ENCODE data around the gene ZNF609. TPM values are rescaled to one million over a fixed set of nuclear protein-coding genes. Genes with fewer than 3 reads are reported as not detected.

ZNF609 gene
- total RNA-seq, 1 donor from 2014 or later = 63.9 TPM

DNA sequence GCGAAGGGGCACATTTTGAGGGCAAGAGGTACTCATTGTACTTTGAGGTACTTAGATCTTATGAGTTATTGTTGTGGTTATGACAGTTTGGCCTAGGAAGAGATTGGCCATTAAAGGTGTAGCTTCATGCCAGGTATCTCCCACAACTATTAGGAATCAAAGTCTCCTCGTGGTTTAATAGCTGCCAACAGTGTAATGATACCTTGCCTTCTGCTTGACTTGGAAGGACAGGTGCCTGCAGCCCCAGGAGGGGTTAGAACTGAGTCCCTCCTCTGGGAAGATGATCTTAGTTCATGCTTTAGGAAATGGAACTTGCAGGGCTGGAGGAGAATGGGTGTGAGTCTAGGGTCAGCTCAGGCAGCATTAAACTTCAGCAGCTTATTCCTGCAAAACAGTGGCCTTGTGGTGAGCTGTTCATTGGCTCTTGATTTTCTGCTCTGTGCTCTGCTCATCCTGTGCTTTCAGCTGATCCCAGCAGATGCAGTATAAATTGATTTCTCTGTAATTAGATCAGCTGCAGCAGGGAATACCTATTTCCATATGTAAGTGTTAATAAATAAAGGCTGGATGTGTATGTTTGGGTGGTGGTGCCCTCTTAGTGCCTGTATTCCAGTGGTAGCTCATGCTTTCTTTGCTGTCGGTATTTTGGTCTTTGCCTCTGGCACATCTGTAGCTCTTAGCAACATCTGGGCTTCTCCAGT lies 40.5 kb downstream of the ZNF609 start:
- Mint-ChIP-seq H3K4me1 (peaks cover 60% of the 10 kb centered on the region), H3K4me3 (no peak overlapping the region), H3K27ac (peak overlapping the region; percentile 51)

GRCh38 chr15:64501396-64501715 lies 41.0 kb downstream of the ZNF609 start:
- no peaks in the 10 kb centered on the region for H3K27me3 Mint-ChIP-seq
- H3K4me3 Mint-ChIP-seq = no peak overlapping the region
- intact Hi-C loops (cut with micrococcal nuclease) = loop anchor here (5.0 kb wide), 1 partner anchor 39 kb away; the partner anchor contains the start of gene ZNF609
- no peaks in the 10 kb centered on the region for H3K9me3 Mint-ChIP-seq
- no peak for DNase-seq
- H3K27ac Mint-ChIP-seq = peak overlapping the region; percentile 51
- H3K36me3 Mint-ChIP-seq (ENCODE audit: low read depth) = peaks cover 55% of the 10 kb centered on the region
- peaks cover 60% of the 10 kb centered on the region for H3K4me1 Mint-ChIP-seq

More for the DNA sequence above, 40.5 kb downstream of the ZNF609 start:
- H3K9me3 Mint-ChIP-seq = no peaks in the 10 kb centered on the region
- peaks cover 58% of the 10 kb centered on the region for H3K36me3 Mint-ChIP-seq (ENCODE audit: low read depth)
- no peaks in the 10 kb centered on the region for H3K27me3 Mint-ChIP-seq
- no peak for DNase-seq
- intact Hi-C loops (cut with micrococcal nuclease) = loop anchor here (5.0 kb wide), 1 partner anchor 39 kb away; the partner anchor contains the start of gene ZNF609

- peaks cover 67% of the 10 kb centered on the region for H3K4me1 Mint-ChIP-seq
- peak overlapping the region; percentile 48 for H3K4me3 Mint-ChIP-seq
- intact Hi-C loops (cut with micrococcal nuclease) = loop anchor here (5.0 kb wide), 1 partner anchor 40 kb away; the partner anchor contains the start of gene ZNF609
- peaks cover 53% of the 10 kb centered on the region for H3K36me3 Mint-ChIP-seq (ENCODE audit: low read depth)
- DNase-seq = no peak
- peak overlapping the region; percentile 89 for H3K27ac Mint-ChIP-seq
- H3K9me3 Mint-ChIP-seq = no peaks in the 10 kb centered on the region
- H3K27me3 Mint-ChIP-seq = no peaks in the 10 kb centered on the region
Measured at GRCh38 chr15:64502151-64502550, 41.8 kb downstream of the ZNF609 start.

GRCh38 chr15:64502551-64502950 lies 42.2 kb downstream of the ZNF609 start:
- Mint-ChIP-seq H3K27me3 (no peaks in the 10 kb centered on the region), H3K27ac (peak overlapping the region; percentile 89), H3K36me3 (ENCODE audit: low read depth) (peaks cover 54% of the 10 kb centered on the region), H3K9me3 (no peaks in the 10 kb centered on the region), H3K4me1 (peaks cover 69% of the 10 kb centered on the region), H3K4me3 (peak overlapping the region; percentile 48)
- intact Hi-C loops (cut with micrococcal nuclease) = loop anchor here (5.0 kb wide), 1 partner anchor 40 kb away; the partner anchor contains the start of gene ZNF609
- no peak for DNase-seq

GRCh38 chr15:64503197-64503596 lies 42.8 kb downstream of the ZNF609 start:
- intact Hi-C loops (cut with micrococcal nuclease) = loop anchor here (5.0 kb wide), 1 partner anchor 41 kb away; the partner anchor contains the start of gene ZNF609
- H3K27me3 Mint-ChIP-seq = no peaks in the 10 kb centered on the region
- H3K36me3 Mint-ChIP-seq (ENCODE audit: low read depth) = peaks cover 52% of the 10 kb centered on the region
- DNase-seq = peak; percentile 66
- H3K9me3 Mint-ChIP-seq = no peaks in the 10 kb centered on the region
- H3K4me1 Mint-ChIP-seq = peaks cover 72% of the 10 kb centered on the region
- H3K27ac Mint-ChIP-seq = peak overlapping the region; percentile 89
- peak overlapping the region; percentile 48 for H3K4me3 Mint-ChIP-seq

DNA sequence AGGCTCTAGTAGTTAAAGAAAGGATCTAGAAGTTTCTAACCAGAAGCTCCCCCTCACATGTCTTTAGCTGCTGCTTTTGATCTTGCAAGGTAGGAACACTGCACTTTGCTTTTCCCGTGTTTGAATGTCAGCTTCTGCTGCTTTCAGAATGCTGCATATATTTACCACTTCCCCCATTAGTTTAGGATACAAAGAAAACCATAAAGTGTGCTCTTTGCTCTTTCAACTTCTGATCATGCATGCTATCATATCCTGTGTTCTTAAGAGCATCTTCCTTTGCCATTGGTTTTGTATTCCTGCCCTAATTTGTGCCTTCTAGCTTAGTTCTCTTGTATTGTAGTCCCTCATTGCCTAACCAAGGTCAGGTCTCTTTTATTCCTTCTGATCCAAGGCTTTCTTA lies 43.3 kb downstream of the ZNF609 start:
- intact Hi-C loops (cut with micrococcal nuclease) = loop anchor here (5.0 kb wide), 1 partner anchor 41 kb away; the partner anchor contains the start of gene ZNF609
- H3K27me3 Mint-ChIP-seq = no peaks in the 10 kb centered on the region
- H3K4me1 Mint-ChIP-seq = peaks cover 73% of the 10 kb centered on the region
- peak overlapping the region; percentile 89 for H3K27ac Mint-ChIP-seq
- peaks cover 48% of the 10 kb centered on the region for H3K36me3 Mint-ChIP-seq (ENCODE audit: low read depth)
- H3K9me3 Mint-ChIP-seq = no peaks in the 10 kb centered on the region
- peak overlapping the region; percentile 48 for H3K4me3 Mint-ChIP-seq
- peak; percentile 73 for DNase-seq

GRCh38 chr15:64507293-64507802 lies 47.0 kb downstream of the ZNF609 start:
- peaks cover 55% of the 10 kb centered on the region for H3K4me1 Mint-ChIP-seq
- no peaks in the 10 kb centered on the region for H3K9me3 Mint-ChIP-seq
- peak overlapping the region; percentile 67 for H3K27ac Mint-ChIP-seq
- intact Hi-C loops (cut with micrococcal nuclease) = loop anchor here (5.0 kb wide), 1 partner anchor 115 kb away; no protein-coding TSS in a partner anchor
- peak overlapping the region; percentile 18 for H3K4me3 Mint-ChIP-seq
- DNase-seq = peak; percentile 77
- no peaks in the 10 kb centered on the region for H3K27me3 Mint-ChIP-seq
- peaks cover 28% of the 10 kb centered on the region for H3K36me3 Mint-ChIP-seq (ENCODE audit: low read depth)

DNA sequence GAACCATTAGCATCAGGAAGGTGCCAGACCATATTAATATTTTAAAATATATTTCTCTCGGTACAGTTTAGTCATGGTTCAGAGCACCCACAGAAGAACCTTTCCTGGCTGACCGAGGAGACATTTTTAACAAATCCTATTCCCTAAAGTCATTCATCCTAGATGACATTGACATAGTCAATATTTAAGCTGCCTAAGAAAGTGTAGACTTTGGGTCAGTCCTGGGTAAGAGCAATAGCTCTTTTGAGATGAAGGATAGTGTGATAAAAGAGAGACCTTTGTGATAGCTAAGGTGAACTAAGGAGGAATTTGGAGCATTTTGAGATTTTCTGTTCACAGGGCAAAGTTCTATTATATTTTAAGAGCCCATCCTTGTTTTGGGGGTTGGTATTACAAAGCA lies 47.5 kb downstream of the ZNF609 start:
- peaks cover 50% of the 10 kb centered on the region for H3K4me1 Mint-ChIP-seq
- peaks cover 25% of the 10 kb centered on the region for H3K36me3 Mint-ChIP-seq (ENCODE audit: low read depth)
- no peaks in the 10 kb centered on the region for H3K9me3 Mint-ChIP-seq
- DNase-seq = no peak
- intact Hi-C loops (cut with micrococcal nuclease) = loop anchor here (5.0 kb wide), 1 partner anchor 114 kb away; no protein-coding TSS in a partner anchor
- H3K27ac Mint-ChIP-seq = no peak overlapping the region
- H3K27me3 Mint-ChIP-seq = no peaks in the 10 kb centered on the region
- H3K4me3 Mint-ChIP-seq = no peak overlapping the region

GRCh38 chr15:64513823-64514222 lies 53.4 kb downstream of the ZNF609 start:
- no peak overlapping the region for H3K27ac Mint-ChIP-seq
- peaks cover 31% of the 10 kb centered on the region for H3K36me3 Mint-ChIP-seq (ENCODE audit: low read depth)
- peaks cover 43% of the 10 kb centered on the region for H3K4me1 Mint-ChIP-seq
- DNase-seq = no peak
- intact Hi-C loops (cut with micrococcal nuclease) = no loop called here
- no peak overlapping the region for H3K4me3 Mint-ChIP-seq
- H3K27me3 Mint-ChIP-seq = no peaks in the 10 kb centered on the region
- H3K9me3 Mint-ChIP-seq = no peaks in the 10 kb centered on the region

- intact Hi-C loops (cut with micrococcal nuclease) = no loop called here
- H3K27ac Mint-ChIP-seq = no peak overlapping the region
- peak overlapping the region; percentile 15 for H3K4me3 Mint-ChIP-seq
- H3K9me3 Mint-ChIP-seq = no peaks in the 10 kb centered on the region
- peaks cover 23% of the 10 kb centered on the region for H3K36me3 Mint-ChIP-seq (ENCODE audit: low read depth)
- no peak for DNase-seq
- H3K27me3 Mint-ChIP-seq = no peaks in the 10 kb centered on the region
- peaks cover 34% of the 10 kb centered on the region for H3K4me1 Mint-ChIP-seq
Measured at GRCh38 chr15:64515196-64515595, 54.8 kb downstream of the ZNF609 start.

DNA sequence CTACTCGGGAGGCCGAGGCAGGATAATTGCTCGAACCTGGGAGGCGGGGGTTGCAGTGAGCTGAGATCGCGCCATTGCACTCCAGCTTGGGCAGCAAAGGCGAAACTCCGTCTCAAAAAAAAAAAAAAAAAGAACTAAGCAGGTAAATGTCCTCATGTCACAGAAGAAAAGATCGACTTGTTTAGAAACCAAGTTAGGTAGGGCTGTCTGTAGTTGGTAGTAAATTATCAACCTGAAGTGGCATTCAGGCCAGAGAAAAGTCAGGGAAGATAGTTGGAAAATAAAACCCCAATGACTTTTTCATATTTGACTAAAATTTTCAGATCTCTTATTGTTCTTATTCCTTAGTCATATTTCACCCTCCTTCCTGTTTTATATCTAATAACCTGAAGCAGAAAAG lies 55.4 kb downstream of the ZNF609 start:
- H3K27ac Mint-ChIP-seq = no peak overlapping the region
- H3K27me3 Mint-ChIP-seq = no peaks in the 10 kb centered on the region
- no peaks in the 10 kb centered on the region for H3K9me3 Mint-ChIP-seq
- no peak overlapping the region for H3K4me3 Mint-ChIP-seq
- no peak for DNase-seq
- H3K36me3 Mint-ChIP-seq (ENCODE audit: low read depth) = peaks cover 25% of the 10 kb centered on the region
- H3K4me1 Mint-ChIP-seq = peaks cover 34% of the 10 kb centered on the region
- intact Hi-C loops (cut with micrococcal nuclease) = no loop called here

- intact Hi-C loops (cut with micrococcal nuclease) = no loop called here
- H3K9me3 Mint-ChIP-seq = no peaks in the 10 kb centered on the region
- peaks cover 19% of the 10 kb centered on the region for H3K36me3 Mint-ChIP-seq (ENCODE audit: low read depth)
- no peak overlapping the region for H3K27ac Mint-ChIP-seq
- H3K4me3 Mint-ChIP-seq = no peak overlapping the region
- peaks cover 24% of the 10 kb centered on the region for H3K4me1 Mint-ChIP-seq
- DNase-seq = no peak
- H3K27me3 Mint-ChIP-seq = no peaks in the 10 kb centered on the region
Measured at GRCh38 chr15:64519897-64520296, 59.5 kb downstream of the ZNF609 start.

GRCh38 chr15:64521201-64521600 lies 60.8 kb downstream of the ZNF609 start:
- H3K4me3 Mint-ChIP-seq = no peak overlapping the region
- H3K9me3 Mint-ChIP-seq = no peaks in the 10 kb centered on the region
- no peak overlapping the region for H3K27ac Mint-ChIP-seq
- no peaks in the 10 kb centered on the region for H3K27me3 Mint-ChIP-seq
- H3K36me3 Mint-ChIP-seq (ENCODE audit: low read depth) = peaks cover 19% of the 10 kb centered on the region
- no peak for DNase-seq
- H3K4me1 Mint-ChIP-seq = peaks cover 30% of the 10 kb centered on the region
- intact Hi-C loops (cut with micrococcal nuclease) = no loop called here

GRCh38 chr15:64521726-64522164 lies 61.4 kb downstream of the ZNF609 start:
- Mint-ChIP-seq H3K4me3 (no peak overlapping the region), H3K27ac (no peak overlapping the region), H3K27me3 (no peaks in the 10 kb centered on the region), H3K9me3 (no peaks in the 10 kb centered on the region), H3K4me1 (peaks cover 32% of the 10 kb centered on the region), H3K36me3 (ENCODE audit: low read depth) (peaks cover 18% of the 10 kb centered on the region)
- intact Hi-C loops (cut with micrococcal nuclease) = no loop called here
- no peak for DNase-seq

Measured in activated CD4-positive, alpha-beta T cell treated with anti-CD3 and anti-CD28 coated beads, Interleukin-2, amount 10 ng/mL, durations not matched to agents 24 days and 14 days (primary cell).